ENCODE measurements around the gene OAF.

Gene OAF

DNA sequence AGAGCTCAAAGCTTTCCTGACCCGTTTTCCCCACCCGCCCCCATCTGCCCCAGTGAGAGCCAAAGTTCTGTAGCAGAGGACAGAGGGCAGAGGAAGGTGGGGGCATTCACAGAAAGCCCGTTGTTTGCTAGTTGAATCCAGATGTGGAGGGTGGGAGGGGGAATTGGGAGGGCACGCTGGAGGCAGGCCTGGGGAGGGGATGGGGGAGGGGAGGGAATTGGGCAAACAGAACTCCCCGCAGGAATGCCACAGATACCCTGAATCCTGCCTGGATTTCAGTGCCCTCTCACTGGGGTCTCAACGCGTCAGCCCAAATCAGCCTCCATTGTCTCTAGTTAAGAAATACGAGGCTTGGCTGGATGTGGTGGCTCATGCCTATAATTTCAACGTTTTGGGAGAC, 12.9 kb upstream of the OAF start:
- no peaks in the 10 kb centered on the region for H3K36me3 ChIP-seq (ENCODE audit: control insufficient read depth, low read length)

DNA sequence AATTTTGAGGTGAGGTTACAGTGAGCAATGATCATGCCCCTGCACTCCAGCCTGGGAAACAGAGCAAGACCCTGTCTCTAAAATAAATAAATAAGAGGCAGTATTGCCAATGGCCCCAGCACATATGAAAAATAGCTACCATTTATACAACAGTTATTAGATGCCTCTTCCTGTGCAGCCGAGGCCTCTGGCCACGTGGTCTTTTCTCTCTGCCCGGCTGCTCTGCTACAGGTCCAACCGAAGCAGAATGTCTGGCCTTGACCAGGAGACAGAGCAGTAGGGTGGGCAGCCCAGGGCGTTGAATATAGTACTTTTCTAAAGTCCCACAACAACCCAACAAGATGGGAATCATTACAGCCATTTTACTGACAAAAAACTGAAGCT, 12.4 kb upstream of the OAF start:
- no peaks in the 10 kb centered on the region for H3K9me2 ChIP-seq (replicated peaks; ENCODE audit: control insufficient read depth, low read length)
- no peak overlapping the region for H3K4me3 ChIP-seq (ENCODE audit: low read length)
- 0 out of 2 replicates have a peak, but pooled peaks cover 3% of the 10 kb centered on the region for H3K27me3 ChIP-seq (ENCODE audit: control insufficient read depth, low read length)
- TF ChIP-seq, protein P1, sequence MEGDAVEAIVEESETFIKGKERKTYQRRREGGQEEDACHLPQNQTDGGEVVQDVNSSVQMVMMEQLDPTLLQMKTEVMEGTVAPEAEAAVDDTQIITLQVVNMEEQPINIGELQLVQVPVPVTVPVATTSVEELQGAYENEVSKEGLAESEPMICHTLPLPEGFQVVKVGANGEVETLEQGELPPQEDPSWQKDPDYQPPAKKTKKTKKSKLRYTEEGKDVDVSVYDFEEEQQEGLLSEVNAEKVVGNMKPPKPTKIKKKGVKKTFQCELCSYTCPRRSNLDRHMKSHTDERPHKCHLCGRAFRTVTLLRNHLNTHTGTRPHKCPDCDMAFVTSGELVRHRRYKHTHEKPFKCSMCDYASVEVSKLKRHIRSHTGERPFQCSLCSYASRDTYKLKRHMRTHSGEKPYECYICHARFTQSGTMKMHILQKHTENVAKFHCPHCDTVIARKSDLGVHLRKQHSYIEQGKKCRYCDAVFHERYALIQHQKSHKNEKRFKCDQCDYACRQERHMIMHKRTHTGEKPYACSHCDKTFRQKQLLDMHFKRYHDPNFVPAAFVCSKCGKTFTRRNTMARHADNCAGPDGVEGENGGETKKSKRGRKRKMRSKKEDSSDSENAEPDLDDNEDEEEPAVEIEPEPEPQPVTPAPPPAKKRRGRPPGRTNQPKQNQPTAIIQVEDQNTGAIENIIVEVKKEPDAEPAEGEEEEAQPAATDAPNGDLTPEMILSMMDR (IDR thresholded peaks at IDR 0.05; ENCODE audit: low read depth, low read length, poor library complexity, severe bottlenecking), result no peak
- TF ChIP-seq EZH2phosphoT487 (IDR thresholded peaks at IDR 0.05; ENCODE audit: borderline replicate concordance, low read length), result no peak
- no peaks in the 10 kb centered on the region for H3K9me3 ChIP-seq (ENCODE audit: control insufficient read depth, insufficient read depth, low read length)
- no peaks in the 10 kb centered on the region for H3K4me1 ChIP-seq (ENCODE audit: control insufficient read depth, low read length)
- no peak overlapping the region for H3K4me2 ChIP-seq (ENCODE audit: low read length)
- no peaks in the 10 kb centered on the region for H3F3A ChIP-seq (ENCODE audit: control insufficient read depth, insufficient read depth)
- no peaks in the 10 kb centered on the region for H4K20me1 ChIP-seq (ENCODE audit: control insufficient read depth, insufficient read depth, low read depth, low read length)
- no peaks in the 10 kb centered on the region for H3K36me3 ChIP-seq (ENCODE audit: control insufficient read depth, low read length)
- no peak overlapping the region for H3K27ac ChIP-seq (ENCODE audit: low read depth, low read length)
- no peaks in the 10 kb centered on the region for H3K79me2 ChIP-seq (ENCODE audit: control insufficient read depth, low read length)

More for the DNA sequence above, 12.9 kb upstream of the OAF start:
- no peaks in the 10 kb centered on the region for H4K20me1 ChIP-seq (ENCODE audit: control insufficient read depth, insufficient read depth, low read depth, low read length)
- no peaks in the 10 kb centered on the region for H3K79me2 ChIP-seq (ENCODE audit: control insufficient read depth, low read length)
- H3K27ac ChIP-seq (ENCODE audit: low read depth, low read length), result no peak overlapping the region
- H3K4me1 ChIP-seq (ENCODE audit: control insufficient read depth, low read length), result no peaks in the 10 kb centered on the region
- H3K4me2 ChIP-seq (ENCODE audit: low read length), result no peak overlapping the region
- H3K9me2 ChIP-seq (replicated peaks; ENCODE audit: control insufficient read depth, low read length), result no peaks in the 10 kb centered on the region
- H3K9me3 ChIP-seq (ENCODE audit: control insufficient read depth, insufficient read depth, low read length), result no peaks in the 10 kb centered on the region
- no peak for TF ChIP-seq EZH2phosphoT487 (IDR thresholded peaks at IDR 0.05; ENCODE audit: borderline replicate concordance, low read length)
- TF ChIP-seq, protein P1 (IDR thresholded peaks at IDR 0.05; ENCODE audit: low read depth, low read length, poor library complexity, severe bottlenecking), result no peak
- 0 out of 2 replicates have a peak, but pooled peaks cover 3% of the 10 kb centered on the region for H3K27me3 ChIP-seq (ENCODE audit: control insufficient read depth, low read length)
- no peaks in the 10 kb centered on the region for H3F3A ChIP-seq (ENCODE audit: control insufficient read depth, insufficient read depth)
- H3K4me3 ChIP-seq (ENCODE audit: low read length), result no peak overlapping the region

DNA sequence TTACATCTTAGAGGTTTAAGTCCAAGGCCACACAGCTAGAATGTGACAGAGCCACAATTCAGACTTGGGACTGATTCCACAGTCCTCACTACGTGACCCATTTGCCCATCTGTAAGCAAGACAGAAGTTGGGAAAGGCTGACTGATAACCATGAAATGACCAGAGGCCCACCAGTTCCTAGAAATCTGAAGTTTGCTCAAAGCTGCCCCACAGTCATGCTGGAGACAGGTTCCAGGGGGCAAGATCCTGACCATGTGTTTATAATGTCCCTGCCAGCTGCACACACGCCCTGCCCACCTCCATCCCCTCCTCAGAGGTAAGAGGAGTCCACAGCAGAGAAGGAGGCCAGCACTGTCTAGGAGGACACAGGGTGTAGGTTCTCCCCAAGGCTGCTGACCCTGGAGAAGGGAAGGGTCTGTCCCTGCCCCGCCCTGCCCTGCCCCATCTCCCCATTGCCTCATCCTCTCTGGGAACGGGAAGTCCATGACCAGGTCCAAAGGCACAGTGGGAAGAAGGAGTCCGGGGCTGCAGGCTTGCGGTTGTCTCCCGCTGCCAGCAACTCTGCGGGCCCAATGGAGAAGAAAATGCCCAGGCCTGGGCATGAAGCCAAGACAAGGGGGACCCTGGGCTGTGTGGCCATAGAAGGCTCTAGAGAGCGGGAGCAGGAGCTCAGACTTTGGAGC, 11.9 kb upstream of the OAF start:
- Histone ChIP-seq H3K4me3 (ENCODE audit: low read length) (no peak overlapping the region), H3K4me1 (ENCODE audit: control insufficient read depth, low read length) (no peaks in the 10 kb centered on the region)

More for the DNA sequence above, 11.9 kb upstream of the OAF start:
- H3K4me2 ChIP-seq (ENCODE audit: low read length), result no peak overlapping the region
- H3K27me3 ChIP-seq (ENCODE audit: control insufficient read depth, low read length), result 0 out of 2 replicates have a peak, but pooled peaks cover 3% of the 10 kb centered on the region
- no peaks in the 10 kb centered on the region for H3K79me2 ChIP-seq (ENCODE audit: control insufficient read depth, low read length)
- no peaks in the 10 kb centered on the region for H3K9me2 ChIP-seq (replicated peaks; ENCODE audit: control insufficient read depth, low read length)
- no peaks in the 10 kb centered on the region for H3K36me3 ChIP-seq (ENCODE audit: control insufficient read depth, low read length)
- TF ChIP-seq, protein P1 (IDR thresholded peaks at IDR 0.05; ENCODE audit: low read depth, low read length, poor library complexity, severe bottlenecking), result no peak
- TF ChIP-seq EZH2phosphoT487 (IDR thresholded peaks at IDR 0.05; ENCODE audit: borderline replicate concordance, low read length), result no peak
- H3K27ac ChIP-seq (ENCODE audit: low read depth, low read length), result no peak overlapping the region
- no peaks in the 10 kb centered on the region for H3F3A ChIP-seq (ENCODE audit: control insufficient read depth, insufficient read depth)
- H4K20me1 ChIP-seq (ENCODE audit: control insufficient read depth, insufficient read depth, low read depth, low read length), result no peaks in the 10 kb centered on the region
- no peaks in the 10 kb centered on the region for H3K9me3 ChIP-seq (ENCODE audit: control insufficient read depth, insufficient read depth, low read length)

All from DOHH2 (cell line).